HG03521 (cell line): ENCODE data around the gene SERTM1.

Source experiments
- ATAC-seq: cut with Tn5 transposase; IDR thresholded peaks from one replicate; pipeline ENCODE4 v1.9.1; 2021; ENCODE audit warnings: mild to moderate bottlenecking, moderate library complexity; ENCODE audit not compliant: unreplicated experiment

SERTM1 gene

GRCh38 chr13:36673838-36674326 is at the start of gene SERTM1:
TSS of gene SERTM1 (plus strand) at chr13:36674020. CDS start at chr13:36695079, 21,059 bp downstream.
- no peak for ATAC-seq

- ATAC-seq, result no peak
Measured at GRCh38 chr13:36628377-36629056, 45.3 kb upstream of the SERTM1 start.

- no peak for ATAC-seq
Measured at GRCh38 chr13:36629057-36629385, 44.8 kb upstream of the SERTM1 start.

GRCh38 chr13:36630181-36630803 is 43.5 kb upstream of the SERTM1 start:
- ATAC-seq, result no peak

- ATAC-seq, result no peak
Measured at GRCh38 chr13:36639610-36640009, 34.2 kb upstream of the SERTM1 start.

DNA sequence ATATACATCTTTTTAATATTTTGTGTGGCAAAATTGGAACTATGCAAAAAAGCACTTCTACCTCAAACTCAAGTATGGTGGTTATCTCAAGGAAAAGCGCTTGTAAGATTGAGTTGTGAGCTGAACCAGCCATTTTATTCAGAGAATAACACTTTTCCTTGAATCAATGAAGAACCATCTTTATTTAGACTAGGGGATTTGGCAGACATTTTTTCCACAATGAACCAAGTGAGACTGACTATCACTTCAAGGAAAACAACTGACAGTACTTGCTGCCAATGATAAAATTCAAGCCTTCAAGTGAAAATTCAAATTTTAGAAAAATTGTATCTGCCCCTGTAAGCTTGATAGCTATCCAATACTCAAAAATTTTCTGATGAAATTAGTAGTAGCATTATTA is 23.2 kb upstream of the SERTM1 start:
- no peak for ATAC-seq

- no peak for ATAC-seq
Measured at GRCh38 chr13:36665630-36666029, 8.2 kb upstream of the SERTM1 start.

DNA sequence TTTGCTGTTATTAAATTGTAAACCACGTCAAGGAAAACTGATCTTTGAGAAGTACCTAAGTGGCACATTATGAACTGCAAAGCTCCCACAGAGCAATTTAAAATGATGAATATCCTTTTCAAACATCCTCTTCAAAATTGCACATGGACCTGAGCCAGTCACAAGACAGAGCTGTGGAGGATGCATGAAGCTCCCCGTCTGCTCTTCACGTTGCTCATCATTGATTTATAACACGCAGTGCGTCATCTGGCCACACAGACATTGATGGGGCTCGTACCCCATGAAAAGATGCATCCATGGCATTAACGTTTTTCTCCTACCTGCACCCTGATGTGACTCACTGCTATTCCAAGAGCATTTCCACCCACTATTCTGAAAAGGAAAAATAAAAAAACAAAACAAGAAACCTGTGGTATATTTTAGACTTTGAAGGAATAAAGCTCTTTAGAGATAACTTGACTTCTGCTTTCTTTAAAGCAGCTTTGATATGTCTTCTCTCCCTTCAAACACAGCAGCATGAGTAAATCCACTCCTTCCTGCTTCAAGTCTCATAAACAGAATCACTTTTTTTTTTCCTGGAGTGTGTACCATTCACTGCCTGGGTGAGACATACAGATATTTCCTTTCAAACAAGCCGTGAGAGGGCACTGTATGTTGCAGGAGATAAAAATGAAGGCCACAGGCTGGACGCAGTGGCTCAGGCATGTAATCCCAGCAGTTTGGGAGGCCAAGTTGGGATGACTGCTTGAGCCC is 7.2 kb upstream of the SERTM1 start:
- no peak for ATAC-seq

DNA sequence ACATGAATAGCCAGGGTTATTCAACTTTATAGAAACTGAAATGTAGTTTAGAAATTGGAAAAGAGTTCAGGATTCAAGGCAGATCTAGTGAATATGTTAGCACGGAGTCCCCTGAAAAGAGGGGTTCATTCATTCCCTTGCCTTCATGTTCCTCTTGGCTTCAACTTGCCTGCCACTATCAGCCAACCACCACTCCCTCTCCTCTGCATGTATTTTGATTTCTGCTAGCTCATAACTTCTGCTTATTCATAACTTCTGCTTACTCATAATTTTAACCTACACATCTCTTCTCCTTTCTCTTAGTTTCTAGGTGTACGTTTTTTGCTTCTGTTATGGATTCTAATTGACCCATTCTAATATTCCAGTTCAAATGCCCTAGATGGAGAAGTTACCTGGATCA is 5.5 kb upstream of the SERTM1 start:
- ATAC-seq, result no peak

- ATAC-seq, result no peak
Measured at GRCh38 chr13:36673352-36673751, 468 bp upstream of the SERTM1 start.

GRCh38 chr13:36674337-36675212 is 755 bp downstream of the SERTM1 start:
- no peak for ATAC-seq

GRCh38 chr13:36675213-36675536 is 1.4 kb downstream of the SERTM1 start:
- no peak for ATAC-seq

DNA sequence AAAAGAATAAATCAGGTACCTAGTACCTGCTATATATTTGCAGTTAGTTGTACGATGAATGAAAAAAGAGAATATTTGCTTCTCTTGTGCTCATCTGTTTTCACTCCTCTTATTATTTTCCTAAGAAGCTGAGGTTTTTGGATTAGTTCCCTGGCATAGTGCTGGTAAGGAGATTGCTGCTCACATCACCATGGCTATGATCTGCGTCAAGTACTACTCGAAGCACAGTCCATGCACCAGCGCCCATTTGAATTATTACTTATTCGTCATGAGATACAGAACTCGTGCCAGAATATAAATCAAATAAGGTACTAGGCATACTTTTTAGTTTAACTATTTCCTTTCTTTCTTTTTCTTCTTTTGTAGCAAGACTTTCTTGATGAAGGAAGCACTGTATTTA is 7.1 kb downstream of the SERTM1 start:
- ATAC-seq, result no peak

DNA sequence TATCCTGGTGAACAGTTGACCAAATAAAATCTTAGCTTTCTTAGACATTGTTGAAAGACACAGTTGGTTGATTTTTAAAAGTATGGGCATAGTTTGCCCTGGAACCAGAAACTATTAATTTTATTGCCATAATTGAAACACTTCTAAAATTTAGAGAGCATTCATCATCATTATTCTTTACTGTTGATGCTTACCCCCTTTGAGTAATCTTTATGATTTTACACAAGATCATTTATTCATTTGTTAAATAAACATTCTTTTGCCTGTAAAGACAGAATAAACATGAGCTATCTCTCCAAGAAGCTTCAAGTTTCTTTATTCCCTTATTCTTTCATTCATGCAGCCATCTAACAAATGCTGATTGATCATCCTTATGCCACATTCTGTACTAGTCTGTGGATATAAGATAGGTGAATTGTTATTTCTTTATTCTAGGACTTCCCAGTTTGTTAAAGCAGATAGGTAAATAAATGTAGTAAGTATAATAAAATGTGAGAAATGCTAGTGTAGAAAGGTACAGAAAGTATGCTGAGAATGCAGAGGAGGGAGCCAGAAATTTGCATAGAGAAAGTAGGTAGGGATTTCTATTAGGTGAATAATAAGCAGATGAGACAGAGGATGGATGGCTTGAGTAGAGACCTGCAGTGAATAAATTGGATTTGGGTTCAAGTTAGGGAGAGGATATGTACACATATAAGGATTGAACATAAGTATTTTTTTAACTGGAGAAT is 8.2 kb downstream of the SERTM1 start:
- ATAC-seq, result no peak

DNA sequence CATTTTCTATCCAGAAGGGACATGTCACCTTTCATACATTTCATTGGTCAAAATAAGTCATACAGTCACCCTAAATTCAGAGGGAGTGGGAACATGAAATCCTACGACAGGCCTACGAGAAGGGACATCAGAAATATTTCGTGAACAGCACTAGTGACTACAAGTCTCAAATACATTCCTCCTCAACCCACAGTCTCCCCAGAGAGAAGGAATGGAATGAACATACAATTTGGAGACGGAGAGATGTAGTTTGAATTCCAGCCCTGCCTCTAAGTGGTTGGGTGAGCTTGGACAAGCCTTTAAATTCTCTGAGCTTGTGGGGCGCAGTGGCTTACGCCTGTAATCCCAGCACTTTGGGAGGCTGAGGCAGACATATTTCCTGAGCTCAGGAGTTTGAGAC is 9.9 kb downstream of the SERTM1 start:
- ATAC-seq, result no peak

DNA sequence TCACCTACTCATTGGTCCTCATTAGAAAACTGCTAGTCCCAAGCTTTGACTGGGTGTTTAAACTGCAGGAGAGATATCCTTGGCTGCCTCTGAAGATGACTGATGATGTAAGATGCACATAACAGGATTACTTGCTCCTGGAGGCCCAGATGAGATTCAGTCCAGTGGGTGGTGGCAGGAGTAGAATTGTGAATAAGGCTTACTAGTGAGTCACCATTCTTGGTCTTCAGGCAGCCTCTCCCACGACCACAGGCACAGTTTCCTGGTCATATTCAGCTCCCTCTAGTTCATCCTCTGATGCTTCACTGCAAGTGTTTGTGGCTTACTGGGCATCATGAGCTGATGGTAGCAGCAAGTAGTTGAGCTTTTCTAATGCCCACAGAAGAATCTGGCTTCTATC is 12.1 kb downstream of the SERTM1 start:
- ATAC-seq, result no peak

DNA sequence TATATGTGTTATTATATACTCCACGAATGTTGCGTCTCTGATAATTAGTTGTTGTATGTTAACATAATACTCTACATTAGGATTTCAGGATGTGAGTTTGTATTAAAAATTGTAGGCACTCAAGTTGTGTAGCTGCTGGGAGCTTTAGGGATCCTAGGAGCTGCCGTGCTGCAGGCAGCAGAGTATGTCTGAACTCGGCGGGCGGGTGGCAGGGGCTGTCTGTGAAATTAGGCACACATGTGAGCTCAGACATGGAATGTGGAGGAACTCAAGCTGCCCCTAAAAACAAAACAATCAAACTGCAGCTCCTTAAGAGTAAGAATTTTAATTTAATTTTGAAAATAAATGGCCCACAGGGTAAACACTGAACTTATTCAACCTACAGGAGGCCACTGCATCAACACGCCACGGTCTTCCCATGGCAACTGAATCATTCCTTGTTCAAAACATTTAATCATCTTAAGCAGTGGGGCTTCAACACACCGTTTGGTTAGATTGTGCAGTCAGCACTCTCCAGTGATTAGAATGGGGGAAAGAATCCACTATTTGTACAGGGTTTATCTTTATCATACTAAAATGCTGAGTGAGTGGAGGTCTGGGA is 22.7 kb downstream of the SERTM1 start:
- ATAC-seq, result no peak

DNA sequence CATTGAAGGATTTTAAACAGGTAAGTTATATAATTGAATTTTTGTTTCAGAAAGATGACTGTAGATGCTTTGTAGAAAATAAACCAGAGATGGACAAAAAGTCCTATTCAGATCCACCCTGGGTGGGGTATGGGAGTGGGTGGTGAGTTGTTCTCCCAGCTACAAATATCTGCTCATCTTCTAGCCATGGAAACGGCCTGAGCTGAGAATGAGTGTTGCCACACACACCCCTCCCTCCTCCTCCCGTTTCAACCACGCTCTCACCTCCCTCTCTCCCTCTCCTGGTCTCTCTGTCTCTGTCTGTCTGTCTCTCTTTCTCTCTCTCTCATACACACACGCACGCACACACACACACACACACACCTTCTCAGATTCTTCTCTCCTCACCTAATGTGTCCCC is 26.4 kb downstream of the SERTM1 start:
- no peak for ATAC-seq

- ATAC-seq, result no peak
Measured at GRCh38 chr13:36706755-36707154, 32.9 kb downstream of the SERTM1 start.
